Heart right ventricle (tissue), 16 donors: ENCODE data around the gene GNG13. TPM values are rescaled to one million over a fixed set of nuclear protein-coding genes. Genes with fewer than 3 reads are reported as not detected.

Source experiments
- ATAC-seq, 8 donors: fragments of 200-7000 bp; cut with Tn5 transposase; one replicate each; pipeline ENCODE4 v1.9.1; 2020; ENCODE audit warnings: mild to moderate bottlenecking in 8 of 8, moderate library complexity in 8 of 8, moderate number of reproducible peaks in 1 of 8
- DNase-seq, 2 donors: peaks; one replicate each; pipeline ENCODE4 v3.0.0-alpha.2; 2020
- H3K27ac ChIP-seq, 10 donors: fragments of 200-600 bp; sonication (generic) in 2 of 10; one replicate each; pipeline versions ENCODE4 v1.5.0 to v1.8.0; 2020 to 2022; ENCODE audit warnings: mild to moderate bottlenecking in 3 of 10
- H3K27me3 ChIP-seq, 7 donors: fragments of 200-600 bp; one replicate each; pipeline ENCODE4 v1.8.0; 2021 to 2022; ENCODE audit warnings: mild to moderate bottlenecking in 2 of 7
- H3K36me3 ChIP-seq, 9 donors: fragments of 200-600 bp; sonication (generic) in 1 of 9; one replicate each; pipeline versions ENCODE4 v1.5.0 to v1.8.0; 2020 to 2022; ENCODE audit warnings: mild to moderate bottlenecking in 2 of 9
- H3K4me1 ChIP-seq, 9 donors: fragments of 200-600 bp; sonication (generic) in 1 of 9; one replicate each; pipeline versions ENCODE4 v1.5.0 to v1.8.0; 2020 to 2022; ENCODE audit warnings: mild to moderate bottlenecking in 4 of 9
- H3K4me3 ChIP-seq, 10 donors: fragments of 200-600 bp; sonication (generic) in 2 of 10; one replicate each; pipeline versions ENCODE4 v1.5.0 to v1.8.0; 2020 to 2022; ENCODE audit warnings: mild to moderate bottlenecking in 7 of 10, moderate library complexity in 2 of 10
- H3K9me3 ChIP-seq, 11 donors: fragments of 200-600 bp in 10 of 11; sonication (generic) in 2 of 11; one replicate each; pipeline versions ENCODE4 v1.5.0 to v1.8.0; 2013 to 2022; ENCODE audit warnings: mild to moderate bottlenecking in 2 of 11, control low read depth in 1 of 11, moderate library complexity in 1 of 11
- CTCF ChIP-seq, 9 donors: fragments of 200-600 bp; sonication (generic) in 2 of 9; IDR thresholded peaks; one replicate each; pipeline versions ENCODE4 v1.5.0 to v1.8.0; 2021 to 2022; ENCODE audit warnings: antibody characterized with exemption in 9 of 9, mild to moderate bottlenecking in 5 of 9, moderate library complexity in 1 of 9
- WGBS, 2 donors: extraction: QIAGEN DNeasy Blood & Tissue Kit; methylation state at CpG; one replicate each; pipeline ENCODE4 v1.1.7; 2013; ENCODE audit warnings: inconsistent platforms in 1 of 2; 5-methylcytosine and 5-hydroxymethylcytosine counted together
- intact Hi-C, 10 donors: fragments of 100-400 bp; cut with DNase I; formaldehyde crosslinking; loops; one replicate each; pipeline versions ENCODE4 v1.11.1 to v1.14.2; 2022
- polyA plus RNA-seq, 2 donors: library from polyadenylated mRNA; stranded (reverse); fragments of 200-250 nt; gene quantifications; one replicate each; pipeline ENCODE4 v1.2.3, GENCODE V29; 2013
- total RNA-seq, 10 donors: library from RNA; stranded (reverse); fragmentation: NEBNext Ultra II Directional in 3 of 10; extraction: Animal tissue kit (Norgen Biotek cat#: 25700) in 3 of 10; gene quantifications; one replicate each; pipeline versions ENCODE4 v1.2.1 to v1.2.4, GENCODE V29; 2021 to 2023
- donor health status: Arrhythmogenic right ventricular cardiomyopathy.
- donor health status: ischemic (EF 13 %, LVEDD 7.1; RV severe dilation, severe dysfunction).
- donor health status: healthy with polysubstance abuse.
- donor health status: DM: no; HTN: yes; CAD: no.
- donor health status: DM: no; HTN: no; CAD: no.
- donor health status: ischemic (EF 25% LVEDD 6.9; RV normal size, moderate dysfunction).
- donor health status: ischemic (EF 25% LVEDD 5.7; RV mildly dilated, moderate dysfunction).
- donor health status: healthy.
- donor health status: DM: yes; HTN: yes; CAD: no.
- donor health status: Ischemic cardiomyopathy.
- donor health status: ischemic (EF 35%, LVEDD 5.7; RV mildly dilated, moderate dysfunction).
- donor health status: nonischemic (EF 11% LVEDD 7.7; RV severe dilation, severe dysfunction).
- donor health status: DM: yes; HTN: yes; CAD: no.
- donor health status: PGD.
- donor health status: ischemic (EF 29% LVEDD 5.4; RV normal size, mild dysfunction).
- donor health status: nonischemic (EF 23%, LVEDD 6.1; RV moderate dilation, normal function).

Gene GNG13
- total and polyA plus RNA-seq, 12 donors: not detected

- Histone ChIP-seq H3K4me3 (no peak overlapping the region), H3K36me3 (peaks cover 0 to 17% (median 0%) of the 10 kb centered on the region in 9 donors), H3K9me3 (no peaks in the 10 kb centered on the region), H3K27ac (no peak overlapping the region), H3K27me3 (peaks cover 4 to 27% (median 23%) of the 10 kb centered on the region in 7 donors), H3K4me1 (peaks cover 12 to 40% (median 26%) of the 10 kb centered on the region in 9 donors)
- intact Hi-C loops: loop anchor here in 8 of 10 donors (1.0 to 5.0 kb wide), 4 partner anchors 44 to 75 kb away; partner anchors contain the start of gene CIAO3 (in 1 of the 8)
- ATAC-seq (peak in 3 of 8 donors; percentile 14 to 43 (median 34)), DNase-seq (peak; percentile 31 to 75)
- WGBS, 2 donors: 65 to 66% methylated on average over 58 of the region's 58 CpGs
- peak in 8 of 9 donors; percentile 55 to 85 (median 72) for TF ChIP-seq CTCF (IDR thresholded peaks at IDR 0.05)
These were observed 14.7 kb downstream of the GNG13 start for GRCh38 chr16:785563-786535.

DNA sequence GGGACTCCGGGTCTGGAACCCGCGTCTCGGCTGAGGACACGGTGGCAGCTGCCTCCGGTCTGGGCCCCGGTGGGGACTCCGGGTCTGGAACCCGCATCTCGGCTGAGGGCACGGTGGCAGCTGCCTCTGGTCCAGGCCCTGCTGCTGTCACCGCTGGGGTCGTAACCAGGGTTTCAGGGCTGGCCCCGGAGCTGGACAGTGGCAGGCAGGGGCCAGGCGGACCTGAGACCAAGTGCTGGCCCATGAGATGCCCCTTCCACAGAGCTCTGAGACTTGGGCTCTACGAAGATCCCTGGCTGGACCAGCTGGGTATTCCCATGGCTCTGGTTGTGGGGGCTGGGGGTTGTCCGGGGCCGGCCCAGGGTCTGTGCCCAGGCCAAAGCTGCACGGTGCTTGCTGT, 16.1 kb downstream of the GNG13 start:
- no peak for DNase-seq
- H3K27me3 ChIP-seq: peaks cover 4 to 34% (median 32%) of the 10 kb centered on the region in 7 donors
- no peak overlapping the region for H3K27ac ChIP-seq
- no peak for TF ChIP-seq CTCF (IDR thresholded peaks at IDR 0.05)
- H3K4me3 ChIP-seq: no peak overlapping the region
- intact Hi-C loops: loop anchor here in 1 of 10 donors (5.0 kb wide), 1 partner anchor 72 kb away; no protein-coding TSS in a partner anchor
- H3K36me3 ChIP-seq: peaks cover 0 to 17% (median 0%) of the 10 kb centered on the region in 9 donors
- no peak for ATAC-seq
- WGBS, 2 donors: 86 to 87% methylated on average over 19 of the region's 19 CpGs
- no peaks in the 10 kb centered on the region for H3K9me3 ChIP-seq
- H3K4me1 ChIP-seq: peaks cover 12 to 39% (median 26%) of the 10 kb centered on the region in 9 donors

- no peak for DNase-seq
- Histone ChIP-seq H3K27me3 (peaks cover 4 to 43% (median 36%) of the 10 kb centered on the region in 7 donors), H3K27ac (no peak overlapping the region), H3K4me3 (no peak overlapping the region), H3K36me3 (peaks cover 0 to 17% (median 0%) of the 10 kb centered on the region in 9 donors), H3K9me3 (no peaks in the 10 kb centered on the region), H3K4me1 (peaks cover 8 to 31% (median 18%) of the 10 kb centered on the region in 9 donors)
- intact Hi-C loops: loop anchor here in 1 of 10 donors (5.0 kb wide), 1 partner anchor 71 kb away; no protein-coding TSS in a partner anchor
- no peak for TF ChIP-seq CTCF (IDR thresholded peaks at IDR 0.05)
- no peak for ATAC-seq
- WGBS, 2 donors: 27 to 31% methylated on average over 17 of the region's 17 CpGs
These were observed 17.0 kb downstream of the GNG13 start for GRCh38 chr16:783404-784161.
